ENCODE data around the gene UIMC1.

UIMC1 gene

DNA sequence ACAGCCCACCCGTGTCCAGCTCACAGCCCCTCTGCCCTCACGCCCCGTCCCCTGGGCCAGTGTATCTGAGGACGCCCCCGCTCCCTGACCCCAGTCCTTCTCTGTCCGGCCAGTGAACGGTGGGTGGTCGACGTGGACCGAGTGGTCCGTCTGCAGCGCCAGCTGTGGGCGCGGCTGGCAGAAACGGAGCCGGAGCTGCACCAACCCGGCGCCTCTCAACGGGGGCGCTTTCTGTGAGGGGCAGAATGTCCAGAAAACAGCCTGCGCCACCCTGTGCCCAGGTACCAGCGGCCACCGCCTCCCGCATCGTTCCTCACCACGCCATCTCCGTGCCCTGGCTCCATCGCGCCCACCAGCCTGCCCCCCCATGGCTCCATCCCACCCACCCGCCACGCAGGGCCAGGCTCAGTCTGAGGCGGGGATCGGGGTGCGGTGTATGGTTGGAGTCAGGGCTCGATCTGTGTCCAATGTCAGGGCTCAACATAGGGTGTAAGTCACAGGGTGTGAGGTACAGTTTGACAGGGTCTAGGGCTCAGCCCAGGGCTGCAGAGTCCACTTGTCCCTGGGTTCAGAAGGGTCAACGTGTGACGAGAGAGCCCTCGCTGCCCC, 137.0 kb downstream of the UIMC1 start:
- H3K27ac ChIP-seq (ENCODE audit: insufficient read depth, low read length, poor library complexity, severe bottlenecking) = no peak overlapping the region
- H3K4me1 ChIP-seq (ENCODE audit: control insufficient read depth, insufficient read depth, low read length, poor library complexity, severe bottlenecking) = no peaks in the 10 kb centered on the region
- H3K27me3 ChIP-seq (replicated peaks; ENCODE audit: control insufficient read depth, insufficient read depth, low read length, poor library complexity, severe bottlenecking) = peaks cover 9% of the 10 kb centered on the region
- H3K36me3 ChIP-seq (ENCODE audit: control insufficient read depth, insufficient read depth, low read length) = no peaks in the 10 kb centered on the region
- no peak for DNase-seq
- no peaks in the 10 kb centered on the region for H3K9me3 ChIP-seq (ENCODE audit: control insufficient read depth, low read length)
- H3K4me3 ChIP-seq (ENCODE audit: insufficient read depth, low read depth, low read length, poor library complexity, severe bottlenecking) = no peak overlapping the region

DNA sequence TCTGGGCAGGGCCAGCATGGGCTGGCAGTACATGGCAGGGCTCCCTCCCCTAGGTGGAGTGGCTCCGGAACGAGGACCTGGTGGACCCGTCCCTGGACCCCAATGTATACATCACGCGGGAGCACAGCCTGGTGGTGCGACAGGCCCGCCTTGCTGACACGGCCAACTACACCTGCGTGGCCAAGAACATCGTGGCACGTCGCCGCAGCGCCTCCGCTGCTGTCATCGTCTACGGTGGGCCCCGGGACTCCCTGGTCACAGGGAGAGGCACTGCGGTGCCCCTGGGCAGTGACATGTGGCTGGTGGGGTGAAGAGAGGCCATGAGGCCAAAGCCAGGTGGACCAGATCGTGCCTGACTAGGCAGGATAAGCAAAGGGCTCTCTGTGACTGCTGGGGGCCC, 137.8 kb downstream of the UIMC1 start:
- no peak for DNase-seq
- Histone ChIP-seq H3K4me1 (ENCODE audit: control insufficient read depth, insufficient read depth, low read length, poor library complexity, severe bottlenecking) (no peaks in the 10 kb centered on the region), H3K9me3 (ENCODE audit: control insufficient read depth, low read length) (no peaks in the 10 kb centered on the region), H3K27ac (ENCODE audit: insufficient read depth, low read length, poor library complexity, severe bottlenecking) (no peak overlapping the region), H3K27me3 (replicated peaks; ENCODE audit: control insufficient read depth, insufficient read depth, low read length, poor library complexity, severe bottlenecking) (peaks cover 9% of the 10 kb centered on the region), H3K36me3 (ENCODE audit: control insufficient read depth, insufficient read depth, low read length) (no peaks in the 10 kb centered on the region), H3K4me3 (ENCODE audit: insufficient read depth, low read depth, low read length, poor library complexity, severe bottlenecking) (no peak overlapping the region)

DNA sequence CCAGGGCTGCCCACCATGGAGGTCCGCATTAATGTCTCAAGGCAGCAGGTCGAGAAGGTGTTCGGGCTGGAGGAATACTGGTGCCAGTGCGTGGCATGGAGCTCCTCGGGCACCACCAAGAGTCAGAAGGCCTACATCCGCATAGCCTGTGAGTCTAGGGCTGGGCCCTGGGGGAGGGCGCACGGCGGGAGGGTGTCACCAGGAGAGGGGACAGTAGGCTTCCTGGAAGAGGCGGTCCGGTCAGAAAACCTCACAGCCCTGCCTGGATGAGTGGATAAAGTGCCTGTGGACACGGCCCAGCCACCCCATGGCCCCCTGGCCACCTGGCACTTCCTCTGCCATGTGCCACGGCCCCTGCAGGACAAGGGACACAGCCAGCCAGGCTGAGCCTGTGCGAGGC, 138.5 kb downstream of the UIMC1 start:
- H3K9me3 ChIP-seq (ENCODE audit: control insufficient read depth, low read length) = no peaks in the 10 kb centered on the region
- H3K27ac ChIP-seq (ENCODE audit: insufficient read depth, low read length, poor library complexity, severe bottlenecking) = no peak overlapping the region
- no peak overlapping the region for H3K4me3 ChIP-seq (ENCODE audit: insufficient read depth, low read depth, low read length, poor library complexity, severe bottlenecking)
- H3K4me1 ChIP-seq (ENCODE audit: control insufficient read depth, insufficient read depth, low read length, poor library complexity, severe bottlenecking) = no peaks in the 10 kb centered on the region
- no peaks in the 10 kb centered on the region for H3K36me3 ChIP-seq (ENCODE audit: control insufficient read depth, insufficient read depth, low read length)
- H3K27me3 ChIP-seq (replicated peaks; ENCODE audit: control insufficient read depth, insufficient read depth, low read length, poor library complexity, severe bottlenecking) = peaks cover 12% of the 10 kb centered on the region
- DNase-seq = no peak

DNA sequence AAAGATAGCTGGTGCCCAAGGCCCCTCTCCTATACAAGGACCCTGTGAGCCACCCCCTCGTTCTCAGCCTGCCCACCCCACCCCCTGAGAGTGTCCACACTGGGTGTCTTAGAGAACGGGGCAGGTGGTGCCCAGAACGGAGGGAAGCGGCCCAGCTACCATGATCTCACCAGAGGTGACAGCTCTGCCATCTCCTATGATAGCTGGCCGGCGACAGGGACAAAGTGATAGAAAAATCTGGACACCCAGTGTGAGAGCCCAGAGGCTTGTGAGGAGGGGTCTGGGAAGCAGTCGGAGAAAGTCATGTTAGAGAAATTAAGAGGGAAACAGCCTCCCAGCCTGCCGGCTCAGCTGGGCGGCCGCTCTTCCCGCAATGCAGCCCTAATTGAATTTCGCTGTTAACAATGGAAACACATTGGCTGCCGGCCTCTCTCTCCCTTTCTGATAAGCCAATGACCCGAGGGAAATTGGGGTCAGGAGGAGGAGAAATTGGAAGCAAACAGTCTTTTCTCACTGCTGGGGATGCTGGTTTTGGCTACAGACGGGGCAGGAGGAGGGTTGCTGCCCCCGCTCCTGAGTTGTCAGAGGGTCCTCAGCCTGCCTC, 139.8 kb downstream of the UIMC1 start:
- peaks cover 21% of the 10 kb centered on the region for H3K27me3 ChIP-seq (replicated peaks; ENCODE audit: control insufficient read depth, insufficient read depth, low read length, poor library complexity, severe bottlenecking)

DNA sequence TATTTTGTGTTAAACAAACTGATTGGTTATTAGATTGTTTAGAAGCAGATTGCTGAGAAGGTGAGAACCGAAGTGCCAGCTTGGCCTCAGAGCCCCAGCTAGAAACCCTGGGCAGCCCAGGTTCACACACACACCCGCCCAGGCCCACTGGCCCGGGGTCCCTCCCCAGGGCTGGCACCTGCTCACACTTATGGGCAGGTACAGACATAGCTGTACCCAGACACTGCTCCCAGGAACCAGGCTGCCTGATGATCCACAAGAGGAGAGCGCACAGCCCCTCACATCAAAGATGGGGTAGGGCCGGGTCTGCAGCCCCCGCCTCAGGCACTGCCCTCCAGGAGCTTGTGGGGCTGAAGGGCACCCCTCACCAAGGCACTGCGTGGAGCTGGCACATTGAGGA, 140.6 kb downstream of the UIMC1 start:
- H3K36me3 ChIP-seq (ENCODE audit: control insufficient read depth, insufficient read depth, low read length) = no peaks in the 10 kb centered on the region
- no peaks in the 10 kb centered on the region for H3K9me3 ChIP-seq (ENCODE audit: control insufficient read depth, low read length)
- no peaks in the 10 kb centered on the region for H3K4me1 ChIP-seq (ENCODE audit: control insufficient read depth, insufficient read depth, low read length, poor library complexity, severe bottlenecking)
- H3K4me3 ChIP-seq (ENCODE audit: insufficient read depth, low read depth, low read length, poor library complexity, severe bottlenecking) = no peak overlapping the region
- DNase-seq = no peak
- H3K27me3 ChIP-seq (replicated peaks; ENCODE audit: control insufficient read depth, insufficient read depth, low read length, poor library complexity, severe bottlenecking) = peaks cover 21% of the 10 kb centered on the region
- H3K27ac ChIP-seq (ENCODE audit: insufficient read depth, low read length, poor library complexity, severe bottlenecking) = no peak overlapping the region

More for the DNA sequence above, 139.8 kb downstream of the UIMC1 start:
- no peak overlapping the region for H3K27ac ChIP-seq (ENCODE audit: insufficient read depth, low read length, poor library complexity, severe bottlenecking)
- no peak overlapping the region for H3K4me3 ChIP-seq (ENCODE audit: insufficient read depth, low read depth, low read length, poor library complexity, severe bottlenecking)
- no peaks in the 10 kb centered on the region for H3K36me3 ChIP-seq (ENCODE audit: control insufficient read depth, insufficient read depth, low read length)
- no peaks in the 10 kb centered on the region for H3K9me3 ChIP-seq (ENCODE audit: control insufficient read depth, low read length)
- no peaks in the 10 kb centered on the region for H3K4me1 ChIP-seq (ENCODE audit: control insufficient read depth, insufficient read depth, low read length, poor library complexity, severe bottlenecking)
- DNase-seq = no peak

DNA sequence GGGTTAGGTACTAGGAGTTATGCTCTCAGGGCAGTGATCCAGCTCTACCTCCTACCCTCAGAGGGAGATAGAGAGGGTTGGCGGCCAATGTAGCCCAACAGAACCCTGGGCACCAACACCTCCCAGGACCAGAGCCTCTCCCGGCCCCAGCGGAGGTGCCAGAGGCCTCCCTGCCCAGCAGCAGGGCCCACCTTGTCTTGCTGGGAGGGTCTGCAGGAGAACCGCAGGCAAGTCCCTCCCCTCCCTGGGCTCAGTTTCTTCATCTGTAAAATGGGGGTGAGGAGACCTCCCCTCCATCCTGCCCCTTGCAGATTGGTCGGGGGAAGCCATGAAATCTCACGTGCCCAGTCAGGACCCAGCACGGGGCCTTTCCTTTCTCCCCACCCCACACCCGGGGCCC, 141.8 kb downstream of the UIMC1 start:
- DNase-seq = no peak
- Histone ChIP-seq H3K36me3 (ENCODE audit: control insufficient read depth, insufficient read depth, low read length) (no peaks in the 10 kb centered on the region), H3K4me3 (ENCODE audit: insufficient read depth, low read depth, low read length, poor library complexity, severe bottlenecking) (no peak overlapping the region), H3K9me3 (ENCODE audit: control insufficient read depth, low read length) (no peaks in the 10 kb centered on the region), H3K27ac (ENCODE audit: insufficient read depth, low read length, poor library complexity, severe bottlenecking) (no peak overlapping the region), H3K27me3 (replicated peaks; ENCODE audit: control insufficient read depth, insufficient read depth, low read length, poor library complexity, severe bottlenecking) (peaks cover 26% of the 10 kb centered on the region), H3K4me1 (ENCODE audit: control insufficient read depth, insufficient read depth, low read length, poor library complexity, severe bottlenecking) (no peaks in the 10 kb centered on the region)

DNA sequence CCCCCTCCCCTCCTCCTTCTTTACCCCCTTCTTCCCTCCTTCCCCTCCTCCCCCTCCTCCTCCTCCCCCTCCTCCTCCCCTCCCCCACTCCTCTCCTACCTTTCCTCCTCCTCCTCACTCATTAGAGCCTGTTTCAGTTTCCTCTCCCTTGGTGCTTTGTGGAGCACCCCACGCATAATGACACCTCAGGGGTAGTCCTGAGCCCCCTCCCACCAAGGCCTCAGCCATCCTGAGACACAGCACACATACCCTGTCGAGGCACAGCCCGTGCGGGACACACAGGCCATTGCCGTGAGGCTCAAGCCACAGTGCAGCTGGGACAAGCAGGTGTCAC, 142.8 kb downstream of the UIMC1 start:
- no peaks in the 10 kb centered on the region for H3K4me1 ChIP-seq (ENCODE audit: control insufficient read depth, insufficient read depth, low read length, poor library complexity, severe bottlenecking)
- no peak overlapping the region for H3K27ac ChIP-seq (ENCODE audit: insufficient read depth, low read length, poor library complexity, severe bottlenecking)
- no peaks in the 10 kb centered on the region for H3K36me3 ChIP-seq (ENCODE audit: control insufficient read depth, insufficient read depth, low read length)
- no peak overlapping the region for H3K4me3 ChIP-seq (ENCODE audit: insufficient read depth, low read depth, low read length, poor library complexity, severe bottlenecking)
- no peaks in the 10 kb centered on the region for H3K9me3 ChIP-seq (ENCODE audit: control insufficient read depth, low read length)
- DNase-seq = no peak
- peaks cover 26% of the 10 kb centered on the region for H3K27me3 ChIP-seq (replicated peaks; ENCODE audit: control insufficient read depth, insufficient read depth, low read length, poor library complexity, severe bottlenecking)

DNA sequence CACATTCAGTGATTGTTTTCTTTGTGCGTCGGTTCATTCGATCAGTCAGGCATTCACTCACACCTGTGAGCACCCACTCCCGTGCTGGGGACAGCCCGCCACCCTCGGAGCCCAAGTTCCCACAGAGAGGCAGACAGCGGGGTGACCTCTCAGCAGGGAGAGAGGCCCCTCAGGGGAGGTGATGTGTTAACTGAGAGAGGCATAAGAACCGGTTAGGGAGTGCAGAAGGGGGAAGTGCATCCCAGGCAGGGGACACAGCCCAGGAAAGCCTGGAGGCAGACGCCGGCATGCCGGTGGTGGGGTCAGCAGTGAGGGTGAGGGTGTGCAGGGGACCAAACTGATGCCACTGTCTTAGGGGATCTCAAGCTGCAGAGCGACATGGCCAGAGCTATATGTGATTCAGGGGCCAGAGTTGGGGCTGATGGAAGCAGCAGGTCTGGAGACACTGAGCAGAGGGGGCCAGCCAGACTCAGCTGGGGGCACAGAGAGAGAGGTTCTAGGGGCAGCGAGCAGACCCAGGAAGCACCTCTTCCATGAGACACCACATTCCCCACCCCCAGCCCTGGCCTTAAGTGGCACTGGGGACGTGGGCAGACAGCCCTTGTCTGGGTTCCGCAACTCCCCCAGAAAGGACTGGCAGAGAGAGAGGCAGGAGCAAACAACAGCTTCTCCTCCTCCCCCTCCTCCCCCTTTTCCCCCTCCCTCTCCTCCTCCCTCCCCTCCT, 143.4 kb downstream of the UIMC1 start:
- H3K27me3 ChIP-seq (replicated peaks; ENCODE audit: control insufficient read depth, insufficient read depth, low read length, poor library complexity, severe bottlenecking) = peaks cover 26% of the 10 kb centered on the region
- no peak for DNase-seq
- H3K36me3 ChIP-seq (ENCODE audit: control insufficient read depth, insufficient read depth, low read length) = no peaks in the 10 kb centered on the region
- no peaks in the 10 kb centered on the region for H3K9me3 ChIP-seq (ENCODE audit: control insufficient read depth, low read length)
- no peaks in the 10 kb centered on the region for H3K4me1 ChIP-seq (ENCODE audit: control insufficient read depth, insufficient read depth, low read length, poor library complexity, severe bottlenecking)
- no peak overlapping the region for H3K4me3 ChIP-seq (ENCODE audit: insufficient read depth, low read depth, low read length, poor library complexity, severe bottlenecking)
- no peak overlapping the region for H3K27ac ChIP-seq (ENCODE audit: insufficient read depth, low read length, poor library complexity, severe bottlenecking)

DNA sequence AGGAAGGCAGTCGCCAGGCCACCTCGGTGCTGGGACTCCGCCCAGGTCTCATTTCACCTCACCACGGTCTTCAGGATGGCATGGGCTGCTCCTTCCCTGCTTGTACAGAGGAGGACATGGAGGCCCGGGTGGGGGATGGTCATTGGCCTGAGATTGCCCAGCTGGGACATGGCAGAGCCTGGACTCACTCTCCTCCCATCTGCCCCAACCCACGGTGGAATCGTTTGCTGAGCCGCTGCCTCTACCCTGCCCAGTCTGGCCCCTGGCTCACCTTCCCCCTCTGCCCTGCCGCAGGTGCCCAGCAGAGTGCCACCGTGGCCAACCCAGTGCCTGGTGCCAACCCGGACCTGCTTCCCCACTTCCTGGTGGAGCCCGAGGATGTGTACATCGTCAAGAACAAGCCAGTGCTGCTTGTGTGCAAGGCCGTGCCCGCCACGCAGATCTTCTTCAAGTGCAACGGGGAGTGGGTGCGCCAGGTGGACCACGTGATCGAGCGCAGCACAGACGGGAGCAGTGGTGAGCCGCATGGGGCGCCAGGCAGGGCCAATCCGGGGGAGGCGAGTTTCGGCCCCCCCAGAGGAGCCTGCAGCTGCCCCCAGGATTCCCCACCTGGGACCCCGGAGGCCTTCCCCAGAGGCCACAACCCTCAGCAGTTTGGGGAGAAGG, 144.1 kb downstream of the UIMC1 start:
- H3K9me3 ChIP-seq (ENCODE audit: control insufficient read depth, low read length) = no peaks in the 10 kb centered on the region
- peaks cover 26% of the 10 kb centered on the region for H3K27me3 ChIP-seq (replicated peaks; ENCODE audit: control insufficient read depth, insufficient read depth, low read length, poor library complexity, severe bottlenecking)

DNA sequence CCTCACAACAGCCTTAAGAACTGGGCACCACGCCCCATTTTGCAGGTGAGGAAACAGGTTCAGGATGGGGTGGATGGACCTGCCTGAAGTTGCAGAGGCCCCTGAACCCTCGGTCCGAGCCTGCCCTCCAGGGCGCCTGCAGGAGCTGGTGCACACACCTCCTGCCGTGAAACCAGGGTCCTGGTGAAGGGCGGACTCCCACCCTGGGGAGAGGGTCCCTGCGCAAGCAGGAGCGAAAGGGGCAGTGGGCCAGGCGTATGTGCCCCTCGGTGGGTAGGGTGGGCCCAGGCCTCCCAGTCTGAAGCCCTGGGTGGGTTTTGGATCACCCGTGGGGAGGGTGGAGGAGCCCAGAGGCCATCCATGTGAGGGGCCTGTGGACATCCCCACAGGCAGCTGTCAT, 145.3 kb downstream of the UIMC1 start:
- no peak overlapping the region for H3K4me3 ChIP-seq (ENCODE audit: insufficient read depth, low read depth, low read length, poor library complexity, severe bottlenecking)
- H3K27me3 ChIP-seq (replicated peaks; ENCODE audit: control insufficient read depth, insufficient read depth, low read length, poor library complexity, severe bottlenecking) = peaks cover 26% of the 10 kb centered on the region
- DNase-seq = no peak
- H3K4me1 ChIP-seq (ENCODE audit: control insufficient read depth, insufficient read depth, low read length, poor library complexity, severe bottlenecking) = no peaks in the 10 kb centered on the region
- no peak overlapping the region for H3K27ac ChIP-seq (ENCODE audit: insufficient read depth, low read length, poor library complexity, severe bottlenecking)
- no peaks in the 10 kb centered on the region for H3K36me3 ChIP-seq (ENCODE audit: control insufficient read depth, insufficient read depth, low read length)
- no peaks in the 10 kb centered on the region for H3K9me3 ChIP-seq (ENCODE audit: control insufficient read depth, low read length)

More for the DNA sequence above, 144.1 kb downstream of the UIMC1 start:
- Histone ChIP-seq H3K36me3 (ENCODE audit: control insufficient read depth, insufficient read depth, low read length) (no peaks in the 10 kb centered on the region), H3K27ac (ENCODE audit: insufficient read depth, low read length, poor library complexity, severe bottlenecking) (no peak overlapping the region), H3K4me3 (ENCODE audit: insufficient read depth, low read depth, low read length, poor library complexity, severe bottlenecking) (no peak overlapping the region), H3K4me1 (ENCODE audit: control insufficient read depth, insufficient read depth, low read length, poor library complexity, severe bottlenecking) (no peaks in the 10 kb centered on the region)
- no peak for DNase-seq
